ENCODE data around the gene TMEM181.

- TF ChIP-seq POLR2A (IDR thresholded peaks at IDR 0.05; ENCODE audit: low read depth, low read length) = no peak
- TF ChIP-seq POLR2AphosphoS5 (IDR thresholded peaks at IDR 0.05; ENCODE audit: low read depth, low read length) = no peak
- no peak for TF ChIP-seq TAF1 (IDR thresholded peaks at IDR 0.05; ENCODE audit: borderline replicate concordance, low read depth, low read length)
Measured at GRCh38 chr6:158680015-158680414, 120.1 kb downstream of the TMEM181 start.

All from GM12892 (cell line).